Erythroblast (primary cell): ENCODE results near the gene CDADC1.
"Not testable (repeated sequence)": the region's sequence is repeated elsewhere in the genome, so short reads cannot be mapped to it uniquely, and the experiment has no call there.

Experiments used
- DNase-seq, 2 experiments: peaks; one replicate each; lab custom pipeline; 2025; lab: John Stamatoyannopoulos, UW
- GATA1 ChIP-seq: IDR thresholded peaks from 2 replicates; pipeline ENCODE4 v1.6.1; 2011; ENCODE audit warnings: low read depth, mild to moderate bottlenecking, control low read depth, low read length, moderate library complexity
- POLR2A ChIP-seq: IDR thresholded peaks from 2 replicates; pipeline ENCODE4 v1.6.1; 2011; ENCODE audit warnings: mild to moderate bottlenecking, low read length

Gene CDADC1

GRCh38 chr13:49323344-49323743 lies 75.6 kb downstream of the CDADC1 start:
- TF ChIP-seq GATA1 = no peak
- no peak for TF ChIP-seq POLR2A
- no peak for DNase-seq

DNA sequence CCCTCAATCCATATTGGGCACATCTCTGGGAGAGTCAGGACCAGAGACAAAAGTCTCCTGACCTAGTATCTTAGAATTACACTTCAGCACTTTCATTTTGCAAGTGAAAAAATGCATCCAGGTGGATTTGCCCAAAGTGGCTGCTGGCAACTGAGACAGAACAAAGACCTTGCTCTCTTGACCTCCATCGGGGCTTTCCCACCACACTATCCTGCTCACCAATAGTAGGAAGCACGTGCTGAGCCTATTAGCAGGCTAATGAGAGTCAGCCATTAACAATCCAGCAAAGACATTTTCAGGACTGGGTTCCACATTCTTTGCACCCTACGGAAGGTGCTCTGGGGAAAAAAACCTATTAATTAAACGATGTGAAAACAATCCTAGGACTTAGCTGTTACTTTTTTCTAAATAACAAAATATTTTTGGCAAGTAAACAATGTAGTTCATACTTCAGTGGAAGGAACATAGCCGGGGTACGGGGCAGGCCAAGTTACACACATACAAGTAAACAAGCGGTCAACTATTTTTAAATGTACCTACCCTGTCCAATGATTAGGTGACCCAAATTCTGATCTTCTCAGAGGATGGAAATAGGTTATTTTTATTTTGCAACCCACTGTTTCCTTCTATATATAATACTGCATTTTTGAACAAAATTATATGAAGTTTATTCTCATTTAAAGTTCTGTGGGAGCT lies 78.6 kb downstream of the CDADC1 start:
- no peak for DNase-seq
- TF ChIP-seq POLR2A (no peak), GATA1 (no peak)

DNA sequence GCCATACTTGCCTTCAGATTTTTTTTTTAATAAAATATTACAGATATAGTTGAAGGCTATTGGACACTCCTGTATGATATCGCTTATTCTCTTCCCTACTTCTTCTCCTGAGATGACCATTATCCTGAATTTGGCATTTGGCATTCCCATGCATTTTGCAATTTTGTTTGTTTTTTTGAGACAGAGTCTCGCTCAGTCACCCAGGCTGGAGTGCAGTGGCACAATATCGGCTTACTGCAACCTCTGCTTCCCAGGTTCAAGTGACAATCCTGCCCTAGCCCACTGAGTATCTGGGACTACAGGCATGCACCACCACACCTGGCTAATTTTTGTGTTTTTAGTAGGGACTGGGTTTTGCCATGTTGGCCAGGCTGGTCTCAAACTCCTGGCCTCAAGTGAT lies 79.4 kb downstream of the CDADC1 start:
- not testable (repeated sequence) for DNase-seq

GRCh38 chr13:49329831-49330545 lies 82.3 kb downstream of the CDADC1 start:
- no peak for TF ChIP-seq POLR2A
- no peak for TF ChIP-seq GATA1
- DNase-seq = peak; percentile 11 to 40

- TF ChIP-seq GATA1 = no peak
- TF ChIP-seq POLR2A = no peak
These were observed 82.8 kb downstream of the CDADC1 start for GRCh38 chr13:49330546-49330864.

DNA sequence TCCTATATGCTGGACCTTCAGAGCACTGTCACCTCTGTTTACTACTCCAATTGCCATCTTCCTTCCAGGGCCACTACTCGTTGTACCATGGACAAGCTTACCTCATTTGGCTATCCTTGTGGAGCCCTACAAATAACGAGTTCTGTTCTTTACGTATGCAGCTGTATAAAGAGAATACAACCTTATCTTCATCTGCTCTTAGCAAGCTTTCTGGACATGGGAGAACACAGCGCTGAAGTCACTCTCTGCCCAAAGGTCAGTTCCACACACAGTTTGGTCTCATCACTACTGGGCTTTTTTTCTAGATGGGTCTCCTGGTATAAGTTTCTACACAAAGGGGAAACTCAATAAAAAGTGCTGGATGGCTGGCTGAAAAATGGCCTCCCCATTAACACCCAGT lies 88.9 kb downstream of the CDADC1 start:
- no peak for TF ChIP-seq GATA1
- TF ChIP-seq POLR2A = no peak
- DNase-seq = no peak

More at GRCh38 chr13:49330546-49330864, 82.8 kb downstream of the CDADC1 start:
- DNase-seq = no peak

GRCh38 chr13:49340161-49340560 lies 92.4 kb downstream of the CDADC1 start:
- TF ChIP-seq GATA1 = no peak
- TF ChIP-seq POLR2A = no peak

GRCh38 chr13:49341517-49341916 lies 93.8 kb downstream of the CDADC1 start:
- DNase-seq = no peak
- TF ChIP-seq POLR2A (no peak), GATA1 (no peak)

More at GRCh38 chr13:49340161-49340560, 92.4 kb downstream of the CDADC1 start:
- DNase-seq = no peak

- TF ChIP-seq POLR2A (no peak), GATA1 (no peak)
- no peak for DNase-seq
These were observed 94.2 kb downstream of the CDADC1 start for GRCh38 chr13:49341941-49342340.

DNA sequence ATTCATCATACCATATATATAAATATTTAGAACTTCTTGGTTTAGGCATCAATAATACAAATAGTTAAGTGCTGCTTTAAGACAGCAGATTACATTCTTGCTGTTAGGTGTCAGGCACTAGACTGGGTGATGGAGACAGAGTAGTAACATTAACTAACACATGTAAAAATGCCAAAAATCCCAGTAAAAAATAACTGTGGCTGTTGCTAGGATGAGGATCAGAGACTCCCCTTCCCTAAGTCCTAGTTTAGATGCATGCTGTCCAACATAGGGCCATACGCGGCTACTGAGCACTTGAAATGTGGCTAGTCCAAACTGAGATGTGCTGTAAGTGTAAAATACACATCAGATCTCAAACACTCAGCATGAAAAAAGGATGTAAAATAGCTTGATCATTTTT lies 94.7 kb downstream of the CDADC1 start:
- DNase-seq = no peak
- no peak for TF ChIP-seq GATA1
- TF ChIP-seq POLR2A = no peak
